ENCODE measurements around the gene DACT2.
"Not testable (repeated sequence)": the region's sequence is repeated elsewhere in the genome, so short reads cannot be mapped to it uniquely, and the experiment has no call there.

Gene DACT2

DNA sequence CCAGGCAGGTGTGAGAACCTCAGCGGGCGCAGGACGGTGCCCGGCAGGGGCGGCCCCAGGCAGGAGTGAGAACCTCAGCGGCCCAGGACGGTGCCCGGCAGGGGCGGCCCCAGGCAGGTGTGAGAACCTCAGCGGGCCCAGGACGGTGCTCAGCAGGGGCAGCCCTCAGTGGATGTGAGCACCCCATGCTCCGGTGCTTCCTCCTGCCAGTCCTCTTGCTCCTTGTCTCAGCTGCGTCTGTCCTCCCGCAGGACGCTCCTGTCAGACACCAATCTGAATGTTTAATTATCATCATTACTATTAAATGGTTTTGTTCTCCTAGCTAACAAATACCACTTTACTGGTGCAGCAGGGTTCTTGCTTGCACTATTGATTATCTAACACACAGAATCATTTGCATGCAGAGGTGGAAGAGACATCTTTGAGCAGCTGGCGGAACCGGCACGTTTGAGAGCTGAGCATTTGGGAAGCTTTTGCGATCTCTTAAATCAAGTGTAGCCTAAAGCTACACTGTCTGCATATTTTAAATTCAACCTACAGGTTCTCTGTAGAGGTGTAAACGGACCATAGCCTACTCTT is 39.4 kb upstream of the DACT2 start:
- Mint-ChIP-seq H3K4me1 (ENCODE audit: low read depth) (no peaks in the 10 kb centered on the region), H3K36me3 (ENCODE audit: low read depth) (no peaks in the 10 kb centered on the region), H3K27ac (no peak overlapping the region), H3K9me3 (no peaks in the 10 kb centered on the region), H3K27me3 (ENCODE audit: low read depth) (no peaks in the 10 kb centered on the region), H3K4me3 (no peak overlapping the region)

DNA sequence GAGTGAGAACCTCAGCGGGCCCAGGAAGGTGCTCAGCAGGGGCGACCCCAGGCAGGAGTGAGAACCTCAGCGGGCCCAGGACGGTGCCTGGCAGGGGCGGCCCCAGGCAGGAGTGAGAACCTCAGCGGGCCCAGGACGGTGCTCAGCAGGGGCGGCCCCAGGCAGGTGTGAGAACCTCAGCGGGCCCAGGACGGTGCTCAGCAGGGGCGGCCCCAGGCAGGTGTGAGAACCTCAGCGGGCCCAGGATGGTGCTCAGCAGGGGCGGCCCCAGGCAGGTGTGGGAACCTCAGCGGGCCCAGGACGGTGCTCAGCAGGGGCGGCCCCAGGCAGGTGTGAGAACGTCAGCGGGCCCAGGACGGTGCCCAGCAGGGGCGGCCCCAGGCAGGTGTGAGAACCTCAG is 37.3 kb upstream of the DACT2 start:
- H3K4me3 Mint-ChIP-seq; H3K27ac Mint-ChIP-seq; H3K27me3 Mint-ChIP-seq (ENCODE audit: low read depth); H3K9me3 Mint-ChIP-seq; H3K4me1 Mint-ChIP-seq (ENCODE audit: low read depth); H3K36me3 Mint-ChIP-seq (ENCODE audit: low read depth): not testable (repeated sequence)

DNA sequence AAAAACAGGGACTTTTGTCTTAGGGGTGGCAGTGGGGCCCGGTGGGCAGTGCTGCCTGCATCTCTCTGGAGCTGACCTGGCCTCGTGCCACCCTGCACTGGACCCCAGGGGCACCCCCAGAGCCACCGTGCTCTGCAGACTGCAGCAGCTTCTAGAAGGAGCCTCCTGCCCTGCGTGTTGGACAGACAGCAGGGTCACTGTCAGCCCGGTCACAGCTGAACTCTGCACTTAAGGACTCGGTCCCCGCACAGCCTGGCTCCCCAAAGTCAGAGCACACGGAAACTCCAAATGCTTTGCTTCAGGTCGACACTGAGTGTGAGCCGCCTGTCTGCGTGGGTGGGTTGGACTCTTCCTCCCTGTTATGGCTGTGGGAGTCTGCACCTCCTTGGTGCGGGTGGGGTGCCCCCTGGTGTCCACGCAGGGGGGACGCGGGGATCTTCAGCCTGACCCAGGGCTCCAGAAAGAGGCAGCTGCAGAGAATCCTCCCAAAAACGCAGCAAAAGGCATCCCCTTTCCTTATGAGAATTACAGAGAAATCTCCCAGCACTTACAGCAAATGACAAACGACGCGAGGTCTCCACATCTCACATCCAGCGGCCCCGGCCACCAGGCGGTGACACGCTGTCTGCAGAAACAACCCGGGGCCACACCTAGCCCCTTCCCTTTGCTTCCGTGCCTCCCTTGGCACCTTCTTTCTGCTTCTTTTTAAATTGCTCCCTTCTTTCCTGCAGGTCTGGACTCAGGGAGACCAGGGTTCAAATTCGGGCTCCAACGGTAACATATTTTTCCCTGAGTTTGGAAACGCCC is 36.3 kb upstream of the DACT2 start:
- Mint-ChIP-seq H3K4me1 (ENCODE audit: low read depth) (peaks cover 2% of the 10 kb centered on the region), H3K27ac (no peak overlapping the region), H3K36me3 (ENCODE audit: low read depth) (no peaks in the 10 kb centered on the region), H3K9me3 (peaks cover 7% of the 10 kb centered on the region), H3K4me3 (no peak overlapping the region), H3K27me3 (ENCODE audit: low read depth) (no peaks in the 10 kb centered on the region)

DNA sequence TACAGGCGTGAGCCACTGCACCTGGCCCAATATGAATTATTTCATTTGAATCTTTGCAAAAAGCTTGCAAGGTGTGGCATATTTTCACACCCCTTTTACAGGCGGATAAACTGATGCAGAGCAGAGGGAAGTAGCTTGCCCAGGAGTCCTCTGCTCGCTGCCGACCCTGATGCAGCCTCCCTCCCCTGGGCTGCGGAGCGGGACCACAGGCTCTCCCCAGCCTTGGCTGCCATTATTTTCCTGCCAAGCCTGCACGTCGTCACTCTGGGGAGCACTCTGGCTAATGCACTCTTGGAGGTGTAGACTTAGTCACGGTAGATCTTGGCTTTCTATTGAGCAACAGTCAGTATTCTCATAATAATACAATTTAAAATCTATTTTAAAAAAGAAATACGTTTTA is 34.8 kb upstream of the DACT2 start:
- peaks cover 2% of the 10 kb centered on the region for H3K36me3 Mint-ChIP-seq (ENCODE audit: low read depth)
- peaks cover 22% of the 10 kb centered on the region for H3K9me3 Mint-ChIP-seq

DNA sequence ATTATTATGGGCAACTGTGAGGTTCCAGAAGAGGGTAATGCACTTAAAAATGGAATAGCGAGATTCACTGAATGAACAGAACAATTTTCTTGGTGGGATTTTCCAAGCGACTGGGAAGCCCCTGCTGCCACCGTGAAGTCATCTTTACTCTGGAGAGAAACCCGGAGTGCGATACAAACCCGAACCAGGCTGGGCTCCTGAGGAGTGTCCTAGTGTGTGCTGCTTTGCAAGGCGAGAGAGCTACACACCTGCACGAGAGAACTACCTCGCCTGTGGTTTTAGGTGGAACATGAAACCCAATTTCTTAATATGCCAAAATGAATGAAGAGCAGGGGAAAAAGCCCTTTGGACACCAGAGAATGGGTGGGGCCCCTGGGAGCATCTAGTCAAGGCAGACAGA is 33.5 kb upstream of the DACT2 start:
- Mint-ChIP-seq H3K36me3 (ENCODE audit: low read depth) (peaks cover 2% of the 10 kb centered on the region), H3K4me3 (no peak overlapping the region), H3K9me3 (peaks cover 24% of the 10 kb centered on the region), H3K27ac (no peak overlapping the region), H3K27me3 (ENCODE audit: low read depth) (no peaks in the 10 kb centered on the region), H3K4me1 (ENCODE audit: low read depth) (peaks cover 9% of the 10 kb centered on the region)

More for the DNA sequence above, 34.8 kb upstream of the DACT2 start:
- H3K4me3 Mint-ChIP-seq: no peak overlapping the region
- no peak overlapping the region for H3K27ac Mint-ChIP-seq
- H3K27me3 Mint-ChIP-seq (ENCODE audit: low read depth): no peaks in the 10 kb centered on the region
- H3K4me1 Mint-ChIP-seq (ENCODE audit: low read depth): peaks cover 9% of the 10 kb centered on the region

DNA sequence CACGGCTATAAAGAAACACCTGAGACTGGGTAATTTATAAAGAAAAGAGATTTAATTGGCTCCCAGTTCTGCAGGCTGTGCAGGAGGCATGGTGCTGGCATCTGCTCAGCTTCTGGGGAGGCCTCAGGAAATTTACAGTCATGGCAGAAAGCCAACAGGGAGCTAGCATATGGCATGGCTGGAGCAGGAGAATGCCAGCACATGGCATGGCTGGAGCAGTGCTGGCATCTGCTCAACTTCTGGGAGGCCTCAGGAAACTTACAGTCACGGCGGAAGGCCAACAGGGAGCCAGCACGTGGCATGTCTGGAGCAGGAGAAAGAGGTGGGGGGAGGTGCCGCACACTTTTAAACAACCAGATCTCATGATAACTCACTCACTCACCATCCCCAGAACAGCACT is 32.5 kb upstream of the DACT2 start:
- peaks cover 2% of the 10 kb centered on the region for H3K36me3 Mint-ChIP-seq (ENCODE audit: low read depth)
- no peak overlapping the region for H3K4me3 Mint-ChIP-seq
- H3K9me3 Mint-ChIP-seq: peaks cover 24% of the 10 kb centered on the region
- H3K27me3 Mint-ChIP-seq (ENCODE audit: low read depth): no peaks in the 10 kb centered on the region
- H3K4me1 Mint-ChIP-seq (ENCODE audit: low read depth): peaks cover 9% of the 10 kb centered on the region
- no peak overlapping the region for H3K27ac Mint-ChIP-seq

DNA sequence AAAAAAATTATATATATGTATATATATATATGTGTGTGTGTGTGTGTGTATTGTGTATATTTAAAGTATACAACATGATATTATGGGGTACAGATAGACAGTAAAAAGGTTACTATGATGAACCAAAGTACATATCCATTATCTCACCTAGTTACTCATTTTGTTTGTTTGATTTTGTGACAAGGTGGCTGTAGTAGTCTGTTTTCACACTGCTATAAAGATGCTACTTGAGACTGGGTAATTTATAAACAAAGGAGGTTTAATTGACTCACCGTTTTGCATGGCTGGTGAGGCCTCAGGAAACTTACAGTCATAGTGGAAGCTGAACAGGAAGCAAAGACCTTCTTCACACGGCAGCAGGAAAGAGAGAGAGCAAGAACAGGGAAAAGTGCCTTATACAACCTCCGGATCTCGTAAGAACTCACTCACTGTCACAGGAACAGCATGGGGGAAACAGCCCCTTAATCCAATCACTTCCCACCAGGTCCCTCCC is 30.2 kb upstream of the DACT2 start:
- Mint-ChIP-seq H3K4me1 (ENCODE audit: low read depth) (peaks cover 9% of the 10 kb centered on the region), H3K36me3 (ENCODE audit: low read depth) (peaks cover 2% of the 10 kb centered on the region), H3K27ac (no peak overlapping the region), H3K27me3 (ENCODE audit: low read depth) (peaks cover 4% of the 10 kb centered on the region), H3K4me3 (no peak overlapping the region), H3K9me3 (peaks cover 24% of the 10 kb centered on the region)

DNA sequence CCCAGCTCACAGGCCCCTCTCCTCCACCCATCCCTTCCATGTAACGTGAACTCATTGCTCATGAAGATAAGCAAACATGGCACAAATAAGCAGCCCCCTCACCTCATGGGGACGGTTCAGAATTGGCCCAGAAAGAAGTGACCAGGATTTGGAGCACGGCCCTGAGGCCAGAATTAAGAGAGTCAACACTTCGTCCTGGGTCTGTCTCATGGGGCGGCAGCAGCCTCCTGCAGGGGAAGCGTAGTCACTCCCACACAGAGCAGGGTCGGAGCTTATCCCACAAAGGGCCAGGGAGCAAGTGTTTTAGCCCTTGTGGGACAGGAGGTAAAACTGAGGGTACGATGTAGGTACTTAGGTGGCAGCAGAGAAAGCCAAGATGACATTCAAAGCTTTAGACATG is 28.6 kb upstream of the DACT2 start:
- Mint-ChIP-seq H3K27ac (no peak overlapping the region), H3K27me3 (ENCODE audit: low read depth) (peaks cover 8% of the 10 kb centered on the region), H3K4me3 (no peak overlapping the region), H3K4me1 (ENCODE audit: low read depth) (peaks cover 9% of the 10 kb centered on the region), H3K9me3 (peaks cover 24% of the 10 kb centered on the region), H3K36me3 (ENCODE audit: low read depth) (peaks cover 2% of the 10 kb centered on the region)

DNA sequence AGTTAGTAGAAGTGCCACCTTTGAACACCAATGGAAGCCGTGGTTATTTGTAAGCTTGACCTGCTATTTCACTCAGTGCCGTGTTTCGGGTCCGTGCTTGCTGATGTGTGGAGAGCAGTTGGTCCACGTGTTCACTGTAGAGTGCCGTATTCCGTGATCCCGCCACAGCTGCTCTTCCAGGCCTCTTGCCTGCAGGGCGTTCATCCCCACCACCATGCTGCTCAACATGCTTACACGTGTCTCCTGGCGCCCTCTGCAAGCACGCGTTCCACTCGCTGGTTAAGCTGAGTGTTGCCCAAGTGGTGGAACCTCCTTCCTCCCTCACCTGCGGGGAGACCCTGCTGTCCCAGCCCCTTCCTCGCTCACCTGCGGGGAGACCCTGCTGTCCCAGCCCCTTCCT is 28.0 kb upstream of the DACT2 start:
- H3K4me1 Mint-ChIP-seq (ENCODE audit: low read depth): peaks cover 9% of the 10 kb centered on the region
- peaks cover 8% of the 10 kb centered on the region for H3K27me3 Mint-ChIP-seq (ENCODE audit: low read depth)
- H3K4me3 Mint-ChIP-seq: no peak overlapping the region
- peaks cover 24% of the 10 kb centered on the region for H3K9me3 Mint-ChIP-seq
- H3K36me3 Mint-ChIP-seq (ENCODE audit: low read depth): peaks cover 2% of the 10 kb centered on the region
- H3K27ac Mint-ChIP-seq: no peak overlapping the region

DNA sequence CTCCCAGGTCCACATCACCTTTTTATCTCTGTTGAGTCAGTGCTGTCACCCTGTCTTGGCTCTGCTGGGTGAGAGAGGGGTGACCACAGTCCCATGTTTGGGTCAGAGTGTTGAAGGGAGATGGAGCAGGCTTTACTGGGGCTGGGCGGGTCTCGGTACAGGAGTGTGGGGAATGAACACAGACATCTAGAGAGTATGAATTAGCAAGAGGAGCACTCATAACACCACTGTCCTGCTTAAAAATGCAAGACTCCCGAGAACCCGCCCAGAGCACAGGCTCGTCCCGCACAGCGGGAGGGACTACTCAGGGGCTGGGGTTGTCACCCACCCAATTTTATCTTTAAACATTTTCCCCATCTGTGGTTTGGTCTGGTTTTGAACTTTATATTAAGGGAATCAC is 27.5 kb upstream of the DACT2 start:
- peaks cover 24% of the 10 kb centered on the region for H3K9me3 Mint-ChIP-seq
- H3K27me3 Mint-ChIP-seq (ENCODE audit: low read depth): peaks cover 8% of the 10 kb centered on the region
- H3K4me1 Mint-ChIP-seq (ENCODE audit: low read depth): peaks cover 9% of the 10 kb centered on the region
- no peak overlapping the region for H3K27ac Mint-ChIP-seq
- H3K4me3 Mint-ChIP-seq: no peak overlapping the region
- peaks cover 2% of the 10 kb centered on the region for H3K36me3 Mint-ChIP-seq (ENCODE audit: low read depth)

DNA sequence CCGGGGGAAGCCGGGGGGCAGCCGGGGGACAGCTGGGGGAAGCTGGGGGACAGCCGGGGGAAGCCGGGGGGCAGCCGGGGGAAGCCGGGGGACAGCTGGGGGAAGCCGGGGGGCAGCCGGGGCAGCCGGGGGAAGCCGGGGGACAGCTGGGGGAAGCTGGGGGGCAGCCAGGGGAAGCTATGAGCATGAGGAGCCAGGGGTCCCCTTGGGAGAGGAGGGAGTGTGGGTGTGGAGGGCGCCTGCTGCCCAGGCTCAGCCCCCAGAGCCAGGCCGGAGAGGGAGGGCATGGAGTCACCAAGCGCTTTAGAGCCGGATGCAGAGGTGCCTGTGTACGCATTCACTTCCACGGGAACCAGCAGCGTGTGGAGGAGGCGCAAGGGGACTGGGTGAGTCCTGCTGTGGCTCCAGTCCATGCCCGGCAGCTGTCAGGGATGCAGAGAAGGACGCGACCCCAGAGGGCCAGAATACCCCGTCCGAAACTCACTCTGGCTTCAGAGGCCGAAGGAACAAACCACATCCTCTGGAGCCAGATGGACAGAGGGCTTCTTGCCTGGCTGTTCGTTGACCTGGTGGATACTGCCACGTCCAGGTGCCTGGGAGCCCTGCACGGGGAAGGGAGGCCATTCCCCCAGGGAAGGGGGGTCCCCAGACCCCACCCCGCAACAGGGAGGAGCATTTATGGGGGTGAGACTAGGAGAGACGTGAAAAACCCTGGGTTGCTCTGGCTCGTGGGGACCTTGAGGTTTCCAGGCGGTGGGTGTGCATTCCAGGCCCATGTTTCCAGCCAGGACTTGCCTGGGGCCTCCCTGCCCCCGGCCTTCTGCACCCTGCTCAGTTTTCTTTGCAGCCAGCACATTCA is 26.5 kb upstream of the DACT2 start:
- Mint-ChIP-seq H3K4me1 (ENCODE audit: low read depth) (peaks cover 9% of the 10 kb centered on the region), H3K9me3 (peaks cover 18% of the 10 kb centered on the region), H3K27me3 (ENCODE audit: low read depth) (peaks cover 8% of the 10 kb centered on the region), H3K27ac (no peak overlapping the region), H3K36me3 (ENCODE audit: low read depth) (peaks cover 2% of the 10 kb centered on the region), H3K4me3 (no peak overlapping the region)

DNA sequence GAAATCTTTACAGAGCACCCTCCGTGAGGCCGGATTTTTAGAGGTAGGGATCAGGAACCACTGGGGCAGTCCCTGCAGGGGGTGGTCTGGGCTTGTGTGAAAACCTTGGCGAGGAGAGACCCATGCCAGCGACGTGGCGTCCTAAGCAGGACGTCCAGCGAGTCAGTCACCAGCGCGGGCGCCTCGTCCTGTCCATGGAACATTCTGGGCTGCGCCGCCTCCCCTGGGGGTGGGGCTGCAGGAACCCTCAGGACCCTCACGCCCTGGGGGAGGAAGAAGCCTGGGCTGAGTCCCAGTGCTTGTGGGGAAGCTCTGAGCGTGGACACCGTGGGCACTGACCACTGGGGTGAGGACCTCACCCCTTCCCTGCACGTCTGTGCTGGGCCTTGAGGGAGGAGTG is 25.7 kb upstream of the DACT2 start:
- Mint-ChIP-seq H3K36me3 (ENCODE audit: low read depth) (no peaks in the 10 kb centered on the region), H3K27me3 (ENCODE audit: low read depth) (peaks cover 8% of the 10 kb centered on the region), H3K9me3 (peaks cover 10% of the 10 kb centered on the region), H3K27ac (no peak overlapping the region), H3K4me1 (ENCODE audit: low read depth) (peaks cover 5% of the 10 kb centered on the region), H3K4me3 (no peak overlapping the region)

DNA sequence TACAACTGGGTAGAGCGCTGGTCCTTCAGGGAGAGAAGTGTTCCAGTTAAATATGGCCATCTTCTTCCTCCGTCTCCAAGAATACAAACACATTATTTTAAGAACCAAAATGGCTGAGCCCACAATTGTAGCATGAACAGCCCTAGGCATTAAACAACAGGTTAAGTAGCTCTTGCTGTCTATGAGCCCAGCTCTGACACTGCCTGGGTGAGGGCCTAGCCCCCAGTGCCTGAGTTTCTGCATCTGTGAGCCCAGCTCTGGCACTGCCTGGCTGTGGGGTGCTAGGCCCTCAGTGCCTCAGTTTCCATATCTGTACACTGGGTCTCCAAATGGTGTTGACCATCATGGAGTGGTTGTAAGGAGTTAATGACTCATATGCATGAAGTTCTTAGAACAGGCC is 24.8 kb upstream of the DACT2 start:
- Mint-ChIP-seq H3K9me3 (peaks cover 2% of the 10 kb centered on the region), H3K36me3 (ENCODE audit: low read depth) (no peaks in the 10 kb centered on the region), H3K4me3 (no peak overlapping the region), H3K27me3 (ENCODE audit: low read depth) (peaks cover 8% of the 10 kb centered on the region), H3K27ac (no peak overlapping the region), H3K4me1 (ENCODE audit: low read depth) (no peaks in the 10 kb centered on the region)

DNA sequence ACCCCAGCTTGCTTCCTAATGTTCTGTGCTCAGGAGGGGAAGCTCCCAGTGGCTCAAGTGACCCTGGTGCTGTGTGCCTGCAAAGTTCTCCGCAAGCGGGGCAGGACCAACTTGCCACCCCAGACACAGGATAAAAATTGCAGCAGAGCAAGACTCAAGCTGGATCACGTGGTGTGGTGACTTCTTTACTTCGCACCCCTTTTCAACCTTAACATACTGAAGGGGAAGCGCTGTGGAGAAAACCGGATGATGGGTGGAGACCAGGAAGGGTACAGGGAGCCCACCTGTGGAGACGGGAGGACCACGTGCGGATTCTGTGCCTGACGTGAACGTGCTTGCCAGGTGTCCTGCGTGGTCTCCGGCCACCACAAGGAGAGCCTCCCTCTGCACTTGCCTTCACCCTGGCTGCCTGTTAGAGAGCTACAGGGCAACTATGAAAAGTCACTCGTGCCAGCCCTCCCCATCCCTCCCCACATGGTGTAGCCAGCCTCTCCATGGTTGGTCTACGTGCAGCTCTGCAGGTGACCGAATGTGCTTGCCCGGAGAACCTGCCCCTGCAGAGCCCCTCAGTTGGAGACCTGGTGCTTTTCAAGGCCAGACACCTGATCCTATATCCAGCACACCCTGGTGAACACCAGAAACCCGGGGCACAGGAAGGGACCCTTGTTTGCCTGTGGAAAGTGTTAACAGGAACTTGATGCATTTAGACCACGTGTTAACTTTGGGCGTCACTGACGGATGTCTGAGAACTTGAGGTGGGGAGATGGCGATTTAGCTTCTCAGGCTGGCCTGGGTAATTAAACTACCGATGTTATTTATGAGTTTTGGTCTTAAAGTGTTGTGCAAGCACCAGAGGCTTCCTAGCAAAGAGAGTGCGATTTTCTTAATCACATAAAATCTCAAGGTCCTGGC is 23.9 kb upstream of the DACT2 start:
- no peak overlapping the region for H3K27ac Mint-ChIP-seq
- H3K4me3 Mint-ChIP-seq: no peak overlapping the region
- no peaks in the 10 kb centered on the region for H3K36me3 Mint-ChIP-seq (ENCODE audit: low read depth)
- H3K9me3 Mint-ChIP-seq: peaks cover 3% of the 10 kb centered on the region
- H3K27me3 Mint-ChIP-seq (ENCODE audit: low read depth): peaks cover 8% of the 10 kb centered on the region
- no peaks in the 10 kb centered on the region for H3K4me1 Mint-ChIP-seq (ENCODE audit: low read depth)
